Peyer's patch (tissue), 4 donors: ENCODE results near the gene EEF2K.

Experiments used
- CTCF ChIP-seq, 6 experiments: fragments of 450-650 bp in 4 of 6; fragments of 200-600 bp in 2 of 6; sonication (generic) in 1 of 6; IDR thresholded peaks; one replicate each; pipeline ENCODE4 v1.5.1; 2017 to 2019; ENCODE audit warnings: antibody characterized with exemption in 6 of 6, mild to moderate bottlenecking in 3 of 6, moderate library complexity in 1 of 6
- POLR2A ChIP-seq, 2 donors: fragments of 450-650 bp; IDR thresholded peaks; one replicate each; pipeline ENCODE4 v1.5.1; 2017; ENCODE audit warnings: antibody characterized with exemption in 2 of 2, mild to moderate bottlenecking in 2 of 2, moderate library complexity in 2 of 2

GRCh38 chr16:22335668-22336246, 129.7 kb downstream of the EEF2K start:
- no peak for TF ChIP-seq CTCF (IDR thresholded peaks at IDR 0.05)
- no peak for TF ChIP-seq POLR2A (IDR thresholded peaks at IDR 0.05)
